Activated CD8-positive, alpha-beta T cell treated with anti-CD3 and anti-CD28 coated beads for 36 hours (primary cell): ENCODE measurements around the gene P4HB. TPM values are rescaled to one million over a fixed set of nuclear protein-coding genes. Genes with fewer than 3 reads are reported as not detected.

Source experiments
- ATAC-seq: fragments of 200-7000 bp; cut with Tn5 transposase; one replicate; pipeline ENCODE4 v1.10.0; 2021; ENCODE audit warnings: mild to moderate bottlenecking, moderate library complexity
- CTCF ChIA-PET: fragments of 350-600 bp; sonication (Branson Sonifier 250); formaldehyde crosslinking; loops from one replicate; lab custom pipeline; 2021; ENCODE audit warnings: antibody characterized with exemption; lab: Charles Lee
- POLR2A ChIA-PET: fragments of 350-600 bp; sonication (Branson Sonifier 250); formaldehyde crosslinking; loops from one replicate; lab custom pipeline; 2021; ENCODE audit warnings: antibody characterized with exemption; lab: Charles Lee
- DNase-seq: peaks from one replicate; pipeline ENCODE4 v3.0.0-alpha.2; 2020
- H3K27ac Mint-ChIP-seq: one replicate; pipeline ENCODE4 v1.8.0; 2021; ENCODE audit warnings: mild to moderate bottlenecking, mixed read lengths
- H3K27me3 Mint-ChIP-seq: one replicate; pipeline ENCODE4 v1.8.0; 2021; ENCODE audit warnings: mixed read lengths
- H3K36me3 Mint-ChIP-seq: one replicate; pipeline ENCODE4 v1.8.0; 2021; ENCODE audit warnings: low read depth, mixed read lengths
- H3K4me1 Mint-ChIP-seq: one replicate; pipeline ENCODE4 v1.8.0; 2021; ENCODE audit warnings: low read depth, mixed read lengths
- H3K4me3 Mint-ChIP-seq: one replicate; pipeline ENCODE4 v1.8.0; 2021; ENCODE audit warnings: mild to moderate bottlenecking, moderate library complexity, mixed read lengths
- H3K9me3 Mint-ChIP-seq: one replicate; pipeline ENCODE4 v1.8.0; 2021; ENCODE audit warnings: mixed read lengths
- CTCF ChIP-seq: fragments of 200-600 bp; IDR thresholded peaks from one replicate; pipeline ENCODE4 v1.8.0; 2022; ENCODE audit warnings: antibody characterized with exemption, mild to moderate bottlenecking
- intact Hi-C: fragments of 100-400 bp; cut with micrococcal nuclease; formaldehyde crosslinking; loops from one replicate; pipeline ENCODE4 v1.10.0; 2022
- total RNA-seq, 2 experiments: library from RNA; stranded (reverse); gene quantifications; one replicate each; pipeline ENCODE4 v1.2.3, GENCODE V29; 2021

P4HB gene
- total RNA-seq, 2 experiments from 2014 or later: 408 to 434 TPM

- intact Hi-C loops: no loop called here
- peaks cover 50% of the 10 kb centered on the region for H3K36me3 Mint-ChIP-seq
- CTCF ChIA-PET: interaction anchor here (0.6 to 1.2 kb wide), 2 partner anchors 88 to 131 kb away, joined by 3 read pairs; no protein-coding TSS in a partner anchor
- peaks cover 39% of the 10 kb centered on the region for H3K4me1 Mint-ChIP-seq
- peak overlapping the region; percentile 83 for H3K27ac Mint-ChIP-seq
- H3K4me3 Mint-ChIP-seq: peak overlapping the region; percentile 25
- DNase-seq (peak; percentile 20), ATAC-seq (no peak)
- POLR2A ChIA-PET: interaction anchor here (0.7 to 3.0 kb wide), 20 partner anchors 8 to 435 kb away, joined by 3 to 14 read pairs (median 4); partner anchors contain the start of genes ANAPC11, MCRIP1, MRPL12 and SLC25A10
- no peaks in the 10 kb centered on the region for H3K9me3 Mint-ChIP-seq
- no peak for TF ChIP-seq CTCF
- no peaks in the 10 kb centered on the region for H3K27me3 Mint-ChIP-seq
Observed at GRCh38 chr17:81866440-81867169, 6.3 kb upstream of the P4HB start.

GRCh38 chr17:81865733-81866439 lies 5.6 kb upstream of the P4HB start:
- DNase-seq (no peak), ATAC-seq (no peak)
- Mint-ChIP-seq H3K27ac (peak overlapping the region; percentile 2), H3K4me3 (no peak overlapping the region), H3K27me3 (no peaks in the 10 kb centered on the region), H3K9me3 (no peaks in the 10 kb centered on the region), H3K4me1 (peaks cover 39% of the 10 kb centered on the region), H3K36me3 (peaks cover 54% of the 10 kb centered on the region)
- intact Hi-C loops: no loop called here
- POLR2A ChIA-PET: interaction anchor here (1.3 to 3.0 kb wide), 10 partner anchors 13 to 161 kb away, joined by 3 to 14 read pairs (median 7); partner anchors contain the start of genes ANAPC11, MRPL12 and SLC25A10
- CTCF ChIA-PET: interaction anchor here (0.6 to 1.2 kb wide), 2 partner anchors 89 to 131 kb away, joined by 3 read pairs; no protein-coding TSS in a partner anchor
- TF ChIP-seq CTCF: no peak

- no peak overlapping the region for H3K4me3 Mint-ChIP-seq
- ChIA-PET POLR2A (interaction anchor here (1.5 to 3.0 kb wide), 5 partner anchors 13 to 161 kb away, joined by 5 to 14 read pairs (median 8); partner anchors contain the start of gene MRPL12), CTCF (interaction anchor here (1.2 kb wide), 1 partner anchor 130 kb away, joined by 3 read pairs; no protein-coding TSS in a partner anchor)
- no peak for ATAC-seq
- H3K27me3 Mint-ChIP-seq: no peaks in the 10 kb centered on the region
- peaks cover 39% of the 10 kb centered on the region for H3K4me1 Mint-ChIP-seq
- no peaks in the 10 kb centered on the region for H3K9me3 Mint-ChIP-seq
- H3K36me3 Mint-ChIP-seq: peaks cover 55% of the 10 kb centered on the region
- peak overlapping the region; percentile 2 for H3K27ac Mint-ChIP-seq
- TF ChIP-seq CTCF: no peak
- intact Hi-C loops: no loop called here
- no peak for DNase-seq
Observed at GRCh38 chr17:81865358-81865732, 5.0 kb upstream of the P4HB start.

GRCh38 chr17:81863833-81864768 lies 3.8 kb upstream of the P4HB start:
- DNase-seq (no peak), ATAC-seq (no peak)
- CTCF ChIA-PET: interaction anchor here (1.1 kb wide), 1 partner anchor 9 kb away, joined by 3 read pairs; no protein-coding TSS in a partner anchor
- H3K4me1 Mint-ChIP-seq: peaks cover 40% of the 10 kb centered on the region
- no peak for TF ChIP-seq CTCF
- no peaks in the 10 kb centered on the region for H3K27me3 Mint-ChIP-seq
- intact Hi-C loops: no loop called here
- peaks cover 52% of the 10 kb centered on the region for H3K36me3 Mint-ChIP-seq
- POLR2A ChIA-PET: interaction anchor here (1.5 to 3.7 kb wide), 4 partner anchors 8 to 24 kb away, joined by 4 to 10 read pairs (median 5); no protein-coding TSS in a partner anchor
- H3K9me3 Mint-ChIP-seq: no peaks in the 10 kb centered on the region
- H3K4me3 Mint-ChIP-seq: peak overlapping the region; percentile 74
- H3K27ac Mint-ChIP-seq: peak overlapping the region; percentile 85
